Kidney (tissue), 14 donors: ENCODE measurements around the gene GLRA3. TPM values are rescaled to one million over a fixed set of nuclear protein-coding genes. Genes with fewer than 3 reads are reported as not detected.
"Not testable (repeated sequence)": the region's sequence is repeated elsewhere in the genome, so short reads cannot be mapped to it uniquely, and the experiment has no call there.

Experiments used
- DNase-seq, 5 donors: peaks; one replicate each; pipeline ENCODE4 v3.0.0-alpha.2; 2013 to 2020
- FAIRE-seq: peaks from 2 replicates; lab custom pipeline; 2012; peaks lifted over from hg19 to GRCh38; lab: Jason Lieb, UNC
- H3K27ac ChIP-seq, 2 donors: one replicate each; pipeline ENCODE4 v1.7.0; 2013; ENCODE audit warnings: low read depth in 2 of 2, low read length in 2 of 2, inconsistent platforms in 1 of 2
- H3K27me3 ChIP-seq: one replicate; pipeline ENCODE4 v1.7.1; 2013; ENCODE audit warnings: low read length, inconsistent platforms; ENCODE audit not compliant: control insufficient read depth, insufficient read depth
- H3K36me3 ChIP-seq, 3 donors: one replicate each; pipeline versions ENCODE4 v1.7.0 to v1.7.1; 2013; ENCODE audit warnings: low read length in 3 of 3, control low read depth in 1 of 3, inconsistent platforms in 1 of 3; ENCODE audit not compliant: insufficient read depth in 3 of 3, control insufficient read depth in 2 of 3
- H3K4me1 ChIP-seq, 3 donors: one replicate each; pipeline versions ENCODE4 v1.7.0 to v1.7.1; 2013; ENCODE audit warnings: low read length in 3 of 3, inconsistent platforms in 1 of 3, low read depth in 1 of 3; ENCODE audit not compliant: control insufficient read depth in 2 of 3, insufficient read depth in 2 of 3
- H3K4me3 ChIP-seq, 3 donors: one replicate each; pipeline versions ENCODE4 v1.7.0 to v1.8.1; 2013; ENCODE audit warnings: low read length in 3 of 3, control low read depth in 1 of 3, inconsistent platforms in 1 of 3
- H3K9ac ChIP-seq, 3 donors: one replicate each; pipeline versions ENCODE4 v1.7.0 to v1.7.1; 2013; ENCODE audit warnings: low read length in 3 of 3, control low read depth in 1 of 3, inconsistent platforms in 1 of 3
- H3K9me3 ChIP-seq, 3 donors: one replicate each; pipeline versions ENCODE4 v1.7.0 to v1.7.1; 2013; ENCODE audit warnings: low read length in 3 of 3, control low read depth in 1 of 3, inconsistent platforms in 1 of 3; ENCODE audit not compliant: control insufficient read depth in 2 of 3, insufficient read depth in 1 of 3
- CTCF ChIP-seq: IDR thresholded peaks from 3 replicates; pipeline ENCODE4 v1.5.1; 2012; ENCODE audit warnings: mild to moderate bottlenecking, moderate library complexity, borderline replicate concordance; ENCODE audit not compliant: insufficient read depth; ENCODE audit errors: extremely low read depth
- intact Hi-C: fragments of 100-400 bp; cut with DNase I; formaldehyde crosslinking; loops from one replicate; pipeline ENCODE4 v1.11.1; 2022
- polyA plus RNA-seq: library from polyadenylated mRNA; stranded (reverse); fragments of 350-450 nt; fragmentation: Illumina TruSeq; extraction: RNeasy Lipid Tissue Mini Kit (QIAGEN cat#74804); gene quantifications from one replicate; pipeline ENCODE4 v1.2.3, GENCODE V29; 2014; ENCODE audit warnings: low read depth, low replicate concordance; ENCODE audit not compliant: insufficient read depth
- total RNA-seq: library from RNA; stranded (reverse); fragmentation: NEBNext Ultra II Directional; extraction: Animal tissue kit (Norgen Biotek cat#: 25700); gene quantifications from one replicate; pipeline ENCODE4 v1.2.1, GENCODE V29; 2021
- donor health status: control.
- donor health status: control.
- donor health status: control.
- donor health status: control.
- donor health status: control.
- donor health status: DM: yes; HTN: yes; CAD: no.
- donor health status: Normal renal cell carcinoma (clear cell type).

Gene GLRA3
- total and polyA plus RNA-seq, 2 donors from 2014 or later, result 0.13 TPM; not detected in 1

- Histone ChIP-seq H3K27me3 (no peaks in the 10 kb centered on the region), H3K27ac (no peak overlapping the region), H3K4me1 (no peaks in the 10 kb centered on the region), H3K9ac (no peak overlapping the region), H3K9me3 (no peaks in the 10 kb centered on the region), H3K4me3 (no peak overlapping the region), H3K36me3 (no peaks in the 10 kb centered on the region)
- TF ChIP-seq CTCF, result peak; percentile 72
- DNase-seq (peak in 2 of 5 donors; percentile 62 to 77), FAIRE-seq (peak; percentile 91)
- intact Hi-C loops, result loop anchor here (10.0 kb wide), 1 partner anchor 267 kb away; no protein-coding TSS in a partner anchor
Observed at GRCh38 chr4:174631901-174632758, 196.9 kb downstream of the GLRA3 start.

DNA sequence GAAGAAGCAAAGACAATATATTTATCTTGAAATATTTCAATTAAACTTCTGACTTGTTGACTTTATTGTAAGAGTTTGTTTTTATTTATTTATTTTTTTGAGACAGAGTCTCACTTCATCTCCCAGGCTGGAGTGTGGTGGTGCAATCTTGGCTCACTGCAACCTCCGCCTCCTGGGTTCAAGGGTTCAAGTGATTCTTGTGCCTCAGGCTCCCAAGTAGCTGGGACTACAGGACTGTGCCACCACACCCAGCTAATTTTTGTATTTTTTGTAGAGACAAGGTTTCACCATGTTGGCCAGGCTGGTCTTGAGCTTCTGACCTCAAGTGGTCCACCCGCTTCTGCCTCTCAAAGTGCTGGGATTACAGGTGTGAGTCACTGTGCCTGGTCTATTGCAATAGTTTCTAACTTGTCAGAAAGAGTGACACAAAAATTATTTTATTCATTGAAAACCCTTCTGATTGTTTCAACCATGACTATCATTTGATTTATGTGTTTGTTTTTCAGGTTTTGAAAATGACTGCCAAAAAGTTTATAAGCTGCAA, 199.1 kb downstream of the GLRA3 start:
- not testable (repeated sequence) for H3K27ac ChIP-seq, FAIRE-seq, H3K4me3 ChIP-seq, H3K36me3 ChIP-seq, H3K9me3 ChIP-seq, H3K9ac ChIP-seq, H3K27me3 ChIP-seq, H3K4me1 ChIP-seq, DNase-seq
- intact Hi-C loops, result loop anchor here (10.0 kb wide), 1 partner anchor 265 kb away; no protein-coding TSS in a partner anchor

- no peak overlapping the region for H3K9ac ChIP-seq
- H3K36me3 ChIP-seq, result no peaks in the 10 kb centered on the region
- no peaks in the 10 kb centered on the region for H3K27me3 ChIP-seq
- no peak for TF ChIP-seq CTCF
- H3K4me3 ChIP-seq, result no peak overlapping the region
- no peaks in the 10 kb centered on the region for H3K9me3 ChIP-seq
- no peak overlapping the region for H3K27ac ChIP-seq
- no peak for DNase-seq
- intact Hi-C loops, result no loop called here
- no peaks in the 10 kb centered on the region for H3K4me1 ChIP-seq
- no peak for FAIRE-seq
Observed at GRCh38 chr4:174629265-174629664, 199.8 kb downstream of the GLRA3 start.

- no peak for TF ChIP-seq CTCF
- DNase-seq (peak in 1 of 5 donors; percentile 5), FAIRE-seq (no peak)
- no peak overlapping the region for H3K27ac ChIP-seq
- H3K9ac ChIP-seq, result no peak overlapping the region
- H3K4me1 ChIP-seq, result no peaks in the 10 kb centered on the region
- H3K9me3 ChIP-seq, result no peaks in the 10 kb centered on the region
- H3K36me3 ChIP-seq, result no peaks in the 10 kb centered on the region
- no peaks in the 10 kb centered on the region for H3K27me3 ChIP-seq
- intact Hi-C loops, result no loop called here
- H3K4me3 ChIP-seq, result no peak overlapping the region
Observed at GRCh38 chr4:174628191-174628590, 200.9 kb downstream of the GLRA3 start.
